K562 (cell line): ENCODE results near the gene CEACAM18. TPM values are rescaled to one million over a fixed set of nuclear protein-coding genes. Genes with fewer than 3 reads are reported as not detected.

Experiments
- ARID4B ChIP-seq: sonication (generic); formaldehyde crosslinking; IDR thresholded peaks from 2 replicates; pipeline ENCODE4 v1.8.0; 2022; ENCODE audit warnings: mild to moderate bottlenecking, missing genetic modification reagents
- CCAR2 ChIP-seq: fragments of 200-400 bp; formaldehyde crosslinking; IDR thresholded peaks from 2 replicates; pipeline ENCODE4 v1.6.1; 2017; ENCODE audit warnings: mild to moderate bottlenecking, low read depth, low read length
- CLOCK ChIP-seq: fragments of 250-450 bp; sonication (Bioruptor Pico); IDR thresholded peaks from 2 replicates; pipeline ENCODE4 v1.4.0; 2020; ENCODE audit warnings: mild to moderate bottlenecking, moderate library complexity, borderline replicate concordance
- FOXM1 ChIP-seq, 2 experiments: fragments of 450-650 bp in 1 of 2; sonication (generic) in 1 of 2; formaldehyde crosslinking in 1 of 2; IDR thresholded peaks; 2 replicates each; pipeline versions ENCODE4 v1.6.1 to v1.9.0; 2017 to 2022; ENCODE audit warnings: low read depth in 2 of 2, mild to moderate bottlenecking in 2 of 2, missing genetic modification reagents in 1 of 2, moderate library complexity in 1 of 2
- HCFC1 ChIP-seq: IDR thresholded peaks from 2 replicates; pipeline ENCODE4 v1.6.1; 2012; ENCODE audit warnings: low read depth, low read length, improper control_type of control experiment
- HDAC8 ChIP-seq: fragments of 450-650 bp; IDR thresholded peaks from 2 replicates; pipeline ENCODE4 v1.6.1; 2016; ENCODE audit warnings: mild to moderate bottlenecking, missing genetic modification characterization, moderate library complexity, missing compliant biosample characterization
- KDM2B ChIP-seq: fragments of 250-450 bp; sonication (Bioruptor Pico); IDR thresholded peaks from 2 replicates; pipeline ENCODE4 v1.8.0; 2021; ENCODE audit warnings: mild to moderate bottlenecking, moderate library complexity
- KDM5B ChIP-seq: fragments of 200-600 bp; sonication (generic); IDR thresholded peaks from 2 replicates; pipeline ENCODE4 v1.6.1; 2012; ENCODE audit warnings: low read depth, mild to moderate bottlenecking, moderate library complexity, low read length, control low read depth, inconsistent platforms; ENCODE audit not compliant: insufficient replicate concordance
- KLF13 ChIP-seq: fragments of 450-650 bp; IDR thresholded peaks from 2 replicates; pipeline ENCODE4 v1.6.1; 2016; ENCODE audit warnings: missing genetic modification characterization, low read depth, mild to moderate bottlenecking, missing compliant biosample characterization, moderate library complexity, borderline replicate concordance
- MTA1 ChIP-seq: fragments of 450-650 bp; IDR thresholded peaks from 2 replicates; pipeline ENCODE4 v1.6.1; 2017; ENCODE audit warnings: borderline replicate concordance
- NCOA1 ChIP-seq: fragments of 450-650 bp; IDR thresholded peaks from 2 replicates; pipeline ENCODE4 v1.6.1; 2016; ENCODE audit warnings: low read depth
- NFIX ChIP-seq: fragments of 250-450 bp; sonication (Bioruptor Pico); IDR thresholded peaks from 2 replicates; pipeline ENCODE4 v1.4.0; 2020; ENCODE audit warnings: low read depth, mild to moderate bottlenecking, moderate library complexity
- NONO ChIP-seq, 2 experiments: fragments of 200-400 bp in 1 of 2; fragments of 450-650 bp in 1 of 2; formaldehyde crosslinking in 1 of 2; IDR thresholded peaks; 2 replicates each; pipeline ENCODE4 v1.6.1; 2017; ENCODE audit warnings: low read depth in 2 of 2, mild to moderate bottlenecking in 2 of 2, moderate library complexity in 2 of 2, low read length in 1 of 2
- POLR2AphosphoS5 ChIP-seq: IDR thresholded peaks from 2 replicates; pipeline ENCODE4 v1.6.1; 2011; ENCODE audit warnings: mild to moderate bottlenecking, low read depth, low read length, moderate library complexity; ENCODE audit not compliant: control insufficient read depth, insufficient read depth
- RBFOX2 ChIP-seq: fragments of 200-400 bp; formaldehyde crosslinking; IDR thresholded peaks from 2 replicates; pipeline ENCODE4 v1.6.1; 2017; ENCODE audit warnings: low read depth, mild to moderate bottlenecking, low read length, moderate library complexity
- SREBF1 ChIP-seq: fragments of 150-350 bp; IDR thresholded peaks from 2 replicates; pipeline ENCODE4 v1.6.1; 2014; ENCODE audit warnings: antibody characterized with exemption, low read depth, low read length, borderline replicate concordance
- ZBTB1 ChIP-seq: sonication (generic); formaldehyde crosslinking; IDR thresholded peaks from 2 replicates; pipeline ENCODE4 v1.8.1; 2023; ENCODE audit warnings: missing genetic modification reagents, low read depth, mild to moderate bottlenecking, borderline replicate concordance
- ZBTB17 ChIP-seq: fragments of 450-650 bp; formaldehyde crosslinking; IDR thresholded peaks from 2 replicates; pipeline ENCODE4 v1.4.0; 2020; ENCODE audit warnings: mild to moderate bottlenecking
- ZNF12 ChIP-seq: sonication (generic); formaldehyde crosslinking; IDR thresholded peaks from 2 replicates; pipeline ENCODE4 v1.4.0; 2020; ENCODE audit warnings: mild to moderate bottlenecking, missing genetic modification reagents
- ZNF133 ChIP-seq: fragments of 250-450 bp; sonication (Bioruptor Pico); IDR thresholded peaks from 2 replicates; pipeline ENCODE4 v1.4.0; 2020; ENCODE audit warnings: mild to moderate bottlenecking
- ZNF57 ChIP-seq: fragments of 450-650 bp; formaldehyde crosslinking; IDR thresholded peaks from 2 replicates; pipeline ENCODE4 v1.4.0; 2020; ENCODE audit warnings: mild to moderate bottlenecking, moderate library complexity
- polyA plus RNA-seq, 8 experiments: library from polyadenylated mRNA; depleted of rRNA in 4 of 8; stranded (reverse) in 5 of 8; unstranded in 3 of 8; fragments of >200 nt; fragmentation: Nextera tagmentation in 2 of 8; fragmentation: Illumina TruSeq in 1 of 8; extraction: Ambion mirVana in 2 of 8; extraction: Trizol in 1 of 8; gene quantifications; 2 replicates each; pipeline versions ENCODE4 v1.2.1 to v1.2.3, GENCODE V29; 2011 to 2014; ENCODE audit warnings: inconsistent platforms in 1 of 8, missing spikeins in 1 of 8
- total RNA-seq, 7 experiments: library from RNA; depleted of rRNA in 6 of 7; stranded (reverse); fragments of >200 nt in 6 of 7; fragmentation: Illumina TruSeq in 2 of 7; extraction: Trizol in 2 of 7; gene quantifications; 2 replicates each; pipeline versions ENCODE4 v1.2.1 to v1.2.3, GENCODE V29; 2011 to 2021; ENCODE audit warnings: low replicate concordance in 1 of 7

The CEACAM18 gene
- total and polyA plus RNA-seq, 9 of the 15 experiments (the other 6 are each of a cell fraction or from before 2014, with no cell fraction given), result 0.08 to 0.24 (median 0.15) TPM; not detected in 3

GRCh38 chr19:51467864-51468544 is 10.3 kb upstream of the CEACAM18 start (continued):
- TF ChIP-seq ARID4B (peak; percentile 71; the same call in 1 of the 2 replicates), KDM5B (peak; percentile 94), ZBTB17 (CRISPR knock-in tag) (no peak), HDAC8 (tag) (no peak), CCAR2 (no peak), ZNF133 (CRISPR knock-in tag) (no peak), ZNF57 (CRISPR knock-in tag) (no peak), NFIX (CRISPR knock-in tag) (no peak), FOXM1 (IDR thresholded peaks at IDR 0.05; ENCODE audit: low read depth) (peak; percentile 34; the same call in 1 of the 2 replicates), FOXM1 (CRISPR knock-in tag; IDR thresholded peaks at IDR 0.05; ENCODE audit: low read depth) (no peak), KLF13 (tag) (no peak; the same call in 1 of the 2 replicates), ZNF12 (0 out of 2 replicates have a peak, but pooled peaks have one; percentile 42), KDM2B (CRISPR knock-in tag) (no peak), NONO (IDR thresholded peaks at IDR 0.05; ENCODE audit: low read depth in 2 of 2, low read length in 1 of 2) (no peak), MTA1 (0 out of 2 replicates have a peak, but pooled peaks have one; percentile 54), HCFC1 (peak; percentile 35), POLR2AphosphoS5 (peak; percentile 86), NCOA1 (peak; percentile 83; the same call in 1 of the 2 replicates), RBFOX2 (peak; percentile 68), SREBF1 (no peak), CLOCK (CRISPR knock-in tag) (no peak), ZBTB1 (CRISPR knock-in tag) (no peak)
